Stomach (tissue), 19 donors: ENCODE measurements around the gene ARPC1A. TPM values are rescaled to one million over a fixed set of nuclear protein-coding genes. Genes with fewer than 3 reads are reported as not detected.
"Not testable (repeated sequence)": the region's sequence is repeated elsewhere in the genome, so short reads cannot be mapped to it uniquely, and the experiment has no call there.

Experiments
- DNase-seq, 2 donors: peaks; one replicate each; pipeline versions ENCODE4 v3.0.0 to v3.0.0-alpha.2; 2013 to 2019
- H3K27ac ChIP-seq, 5 donors: fragments of 200-600 bp in 4 of 5; sonication (generic) in 4 of 5; one replicate each; pipeline ENCODE4 v1.5.1; 2013 to 2019; ENCODE audit warnings: mild to moderate bottlenecking in 1 of 5, moderate library complexity in 1 of 5
- H3K27me3 ChIP-seq, 3 donors: fragments of 200-600 bp; sonication (generic); one replicate each; pipeline ENCODE4 v1.5.1; 2017 to 2019; ENCODE audit warnings: mixed run types in 1 of 3
- H3K36me3 ChIP-seq, 4 donors: fragments of 200-600 bp; sonication (generic); 1 replicate in 3 of 4; 2 replicates in 1 of 4; pipeline ENCODE4 v1.5.1; 2016 to 2019
- H3K4me1 ChIP-seq, 4 donors: fragments of 200-600 bp; sonication (generic); one replicate each; pipeline ENCODE4 v1.5.1; 2016 to 2019
- H3K4me3 ChIP-seq, 4 donors: fragments of 200-600 bp; sonication (generic) in 3 of 4; one replicate each; pipeline ENCODE4 v1.5.1; 2016 to 2019; ENCODE audit warnings: mild to moderate bottlenecking in 1 of 4
- H3K9me3 ChIP-seq, 4 donors: fragments of 200-600 bp; sonication (generic); one replicate each; pipeline ENCODE4 v1.5.1; 2016 to 2019
- CTCF ChIP-seq, 7 experiments: fragments of 450-650 bp in 4 of 7; fragments of 200-600 bp in 3 of 7; sonication (generic) in 3 of 7; IDR thresholded peaks; one replicate each; pipeline ENCODE4 v1.5.1; 2016 to 2019; ENCODE audit warnings: antibody characterized with exemption in 7 of 7, control low read depth in 2 of 7, mild to moderate bottlenecking in 1 of 7
- EP300 ChIP-seq: sonication (generic); formaldehyde crosslinking; IDR thresholded peaks from one replicate; pipeline ENCODE4 v1.6.1; 2017; ENCODE audit warnings: antibody characterized with exemption
- POLR2A ChIP-seq, 4 donors: fragments of 450-650 bp; IDR thresholded peaks; one replicate each; pipeline ENCODE4 v1.6.1; 2016; ENCODE audit warnings: antibody characterized with exemption in 4 of 4, control low read depth in 2 of 4, mild to moderate bottlenecking in 1 of 4, moderate library complexity in 1 of 4
- POLR2AphosphoS5 ChIP-seq, 3 donors: sonication (generic); formaldehyde crosslinking; IDR thresholded peaks; one replicate each; pipeline ENCODE4 v1.6.1; 2016; ENCODE audit warnings: antibody characterized with exemption in 3 of 3
- whole genome bisulfite sequencing, 5 donors: extraction: QIAGEN DNeasy Blood & Tissue Kit in 3 of 5; methylation state at CpG; one replicate each; pipeline versions ENCODE4 v1.1.5 to v1.1.7; 2013 to 2018; 5-methylcytosine and 5-hydroxymethylcytosine counted together
- intact Hi-C: fragments of 100-400 bp; cut with DNase I; formaldehyde crosslinking; loops from one replicate; pipeline ENCODE4 v1.15.1; 2023; ENCODE audit warnings: low total_unique reads
- long read RNA-seq, 10 donors: transcript quantifications; one replicate each; lab custom pipeline, GENCODE V29; 2026
- polyA plus RNA-seq, 3 donors: library from polyadenylated mRNA; stranded (reverse); fragments of 200-250 nt; gene quantifications; one replicate each; pipeline ENCODE4 v1.2.3, GENCODE V29; 2013
- total RNA-seq, 5 donors: library from RNA; depleted of rRNA; stranded (reverse); fragments of >200 nt; gene quantifications; one replicate each; pipeline versions ENCODE4 v1.1.0 to v1.2.3, GENCODE V29; 2014 to 2016
- donor health status: healthy with polysubstance abuse.
- donor health status: Bipolar disorder and iron deficiency.
- donor health status: healthy.

Gene ARPC1A
- total RNA-seq (100 to 1,000 TPM in 4 of 5 donors, 10 to 100 TPM in 1; 93.3 to 220 (median 117) TPM), polyA plus RNA-seq (100 to 1,000 TPM; 165 to 344 (median 257) TPM)
- long read RNA-seq, donor 1, transcript ARPC1A-201 (10 exons, 1,565 nt): major isoform, 11 of 18 reads
- long read RNA-seq, donor 1, partial matches to known transcripts: 6 of 18 reads
- long read RNA-seq, donor 1, other reads (novel, unspliced or antisense): 0 of 18 reads
- long read RNA-seq, donor 2, transcript ARPC1A-201 (10 exons, 1,565 nt): major isoform, 32 of 33 reads
- long read RNA-seq, donor 2, partial matches to known transcripts: 0 of 33 reads
- long read RNA-seq, donor 2, other reads (novel, unspliced or antisense): 0 of 33 reads
- long read RNA-seq, donor 3, transcript ARPC1A-201 (10 exons, 1,565 nt): major isoform, 13 of 18 reads
- long read RNA-seq, donor 3, partial matches to known transcripts: 5 of 18 reads
- long read RNA-seq, donor 3, other reads (novel, unspliced or antisense): 0 of 18 reads
- long read RNA-seq, donor 4, partial matches to known transcripts: 0 of 4 reads
- long read RNA-seq, donor 4, other reads (novel, unspliced or antisense): 0 of 4 reads
- long read RNA-seq, donor 5, transcript ARPC1A-201 (10 exons, 1,565 nt): major isoform, 24 of 31 reads
- long read RNA-seq, donor 5, partial matches to known transcripts: 7 of 31 reads
- long read RNA-seq, donor 5, other reads (novel, unspliced or antisense): 0 of 31 reads
- long read RNA-seq, donor 6, transcript ARPC1A-201 (10 exons, 1,565 nt): major isoform, 88 of 95 reads
- long read RNA-seq, donor 6, partial matches to known transcripts: 6 of 95 reads
- long read RNA-seq, donor 6, other reads (novel, unspliced or antisense): 0 of 95 reads
- long read RNA-seq, donor 7, transcript ARPC1A-201 (10 exons, 1,565 nt): major isoform, 43 of 53 reads
- long read RNA-seq, donor 7, partial matches to known transcripts: 10 of 53 reads
- long read RNA-seq, donor 7, other reads (novel, unspliced or antisense): 0 of 53 reads
- long read RNA-seq, donor 8, transcript ARPC1A-201 (10 exons, 1,565 nt): major isoform, 32 of 50 reads
- long read RNA-seq, donor 8, partial matches to known transcripts: 18 of 50 reads
- long read RNA-seq, donor 8, other reads (novel, unspliced or antisense): 0 of 50 reads
- long read RNA-seq, donor 9, transcript ARPC1A-201 (10 exons, 1,565 nt): major isoform, 21 of 40 reads
- long read RNA-seq, donor 9, transcript ARPC1A-205 (2 exons, 541 nt): minor isoform, 6 of 40 reads
- long read RNA-seq, donor 9, partial matches to known transcripts: 13 of 40 reads
- long read RNA-seq, donor 9, other reads (novel, unspliced or antisense): 0 of 40 reads
- long read RNA-seq, donor 10, transcript ARPC1A-201 (10 exons, 1,565 nt): major isoform, 20 of 26 reads
- long read RNA-seq, donor 10, partial matches to known transcripts: 6 of 26 reads
- long read RNA-seq, donor 10, other reads (novel, unspliced or antisense): 0 of 26 reads

DNA sequence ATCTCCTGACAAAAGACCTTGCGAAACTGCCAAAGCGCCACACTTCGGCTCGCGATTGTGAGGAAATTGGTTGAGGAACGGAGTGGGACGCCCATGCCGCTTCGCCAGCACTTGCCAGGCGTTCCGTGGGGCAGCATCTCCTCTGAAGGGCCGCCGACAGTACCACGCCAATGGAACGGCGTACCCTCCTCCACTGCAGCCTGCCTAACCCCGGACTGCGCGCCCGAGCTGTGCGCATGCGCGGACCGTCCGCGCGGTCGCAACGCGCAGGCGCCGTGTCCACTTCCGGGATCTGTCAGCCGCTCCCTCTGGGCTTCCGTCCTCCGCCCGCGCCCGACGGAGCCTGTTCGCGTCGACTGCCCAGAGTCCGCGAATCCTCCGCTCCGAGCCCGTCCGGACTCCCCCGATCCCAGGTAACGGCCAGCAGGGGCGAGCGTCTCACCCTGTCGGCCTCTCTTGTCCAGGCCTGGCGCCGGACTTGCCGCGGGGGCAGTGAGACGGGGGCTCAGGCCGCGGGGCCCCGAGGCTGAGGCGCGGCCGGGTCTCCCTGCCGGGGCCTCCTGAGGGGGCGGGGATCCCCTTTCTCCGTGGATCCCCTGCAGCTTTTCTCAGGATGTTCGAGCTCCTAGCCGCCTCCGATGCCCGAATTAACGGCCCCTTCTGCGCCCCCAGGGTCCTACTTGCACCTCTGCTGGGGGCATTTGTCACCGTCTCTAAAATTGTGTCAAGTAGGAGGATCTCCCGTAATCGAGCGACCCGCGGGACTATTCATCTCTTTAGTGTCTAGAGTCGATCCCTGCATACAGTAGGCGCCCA is at the start of gene ARPC1A:
TSS of gene ARPC1A (plus strand) at position 307 of the 816 bp plus-strand sequence. CDS start 7,456 bp downstream, outside the sequence.
- intact Hi-C loops: no loop called here
- WGBS, 5 donors: 0 to 1% (median 0%) methylated on average over 33 to 82 of the region's 82 CpGs
- Histone ChIP-seq H3K4me3 (peak within 1 kb of the TSS; percentile 75 to 99 (median 82)), H3K27ac (peak within 1 kb of the TSS; percentile 85 to 92 (median 88)), H3K9me3 (no peaks in the 10 kb centered on the region), H3K36me3 (no peaks in the 10 kb centered on the region), H3K4me1 (peaks cover 30 to 54% (median 53%) of the 10 kb centered on the region in 4 donors), H3K27me3 (no peaks in the 10 kb centered on the region)
- TF ChIP-seq CTCF (IDR thresholded peaks at IDR 0.05) (no peak), POLR2A (IDR thresholded peaks at IDR 0.05) (peak in 1 of 4 donors; percentile 65), EP300 (no peak), POLR2AphosphoS5 (IDR thresholded peaks at IDR 0.05) (peak; percentile 83 to 99 (median 94))
- DNase-seq: peak; percentile 92 to 98

GRCh38 chr7:99278180-99278579 is 47.5 kb upstream of the ARPC1A start:
- no peak for DNase-seq
- Histone ChIP-seq H3K27ac (no peak overlapping the region), H3K27me3 (no peaks in the 10 kb centered on the region), H3K4me3 (no peak overlapping the region), H3K9me3 (no peaks in the 10 kb centered on the region), H3K4me1 (no peaks in the 10 kb centered on the region), H3K36me3 (no peaks in the 10 kb centered on the region)
- TF ChIP-seq EP300 (no peak), CTCF (IDR thresholded peaks at IDR 0.05) (no peak), POLR2A (IDR thresholded peaks at IDR 0.05) (no peak), POLR2AphosphoS5 (IDR thresholded peaks at IDR 0.05) (no peak)
- intact Hi-C loops: no loop called here
- 75 to 87% (median 79%) methylated on average over 5 of the region's 5 CpGs for WGBS, 5 donors

GRCh38 chr7:99284165-99284564 is 41.5 kb upstream of the ARPC1A start:
- H3K36me3 ChIP-seq, DNase-seq, H3K9me3 ChIP-seq, H3K27ac ChIP-seq, intact Hi-C loops, H3K4me3 ChIP-seq, H3K4me1 ChIP-seq, H3K27me3 ChIP-seq: not testable (repeated sequence)
- 92 to 98% (median 96%) methylated on average over 4 of the region's 4 CpGs for WGBS, 5 donors
